ENCODE results near the gene LRRC51.

The LRRC51 gene

DNA sequence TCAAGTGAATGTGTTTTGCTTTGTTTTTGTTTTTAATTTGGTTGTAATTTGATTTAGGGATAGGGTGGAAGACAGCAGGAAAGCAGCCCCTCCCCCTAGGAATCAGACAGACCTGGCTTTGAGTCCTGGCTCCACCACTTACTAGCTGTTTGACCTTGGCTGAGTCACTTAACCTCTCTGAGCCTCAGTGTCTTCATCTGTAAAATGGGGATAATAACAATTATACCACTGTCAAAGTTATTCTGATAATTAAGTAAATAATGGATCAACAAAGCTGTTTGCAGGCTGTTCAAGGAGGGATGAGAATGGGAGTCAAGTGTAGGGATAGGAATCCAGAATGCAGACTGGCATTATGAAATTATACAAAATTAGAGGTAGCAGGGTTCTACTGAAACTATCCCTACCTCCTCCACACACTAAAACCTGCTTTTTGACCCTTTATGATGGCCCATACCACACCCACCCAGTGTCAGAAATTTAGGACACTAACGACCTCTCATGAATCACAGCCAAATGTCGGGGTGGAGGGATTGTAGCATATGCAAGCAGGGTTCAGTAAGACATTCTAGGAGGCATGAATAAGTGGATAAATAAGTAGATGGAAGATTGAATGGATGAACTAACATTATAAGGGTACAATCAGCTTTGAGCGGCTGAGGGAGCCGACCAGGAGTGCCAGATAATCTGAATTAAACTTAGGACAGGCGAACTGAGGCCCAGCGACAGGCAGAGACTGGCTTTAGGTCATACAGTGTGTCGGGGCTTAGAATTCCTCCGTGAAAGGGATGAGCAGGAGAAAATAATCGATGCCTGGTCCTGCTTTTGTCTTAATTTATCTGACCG lies 30.9 kb downstream of the LRRC51 start:
- Histone ChIP-seq H3K4me3 (peak overlapping the region; percentile 68), H3K27ac (peak overlapping the region; percentile 89 to 99)
- DNase-seq (ENCODE audit: low spot score) = no peak
- TF ChIP-seq, protein P1, sequence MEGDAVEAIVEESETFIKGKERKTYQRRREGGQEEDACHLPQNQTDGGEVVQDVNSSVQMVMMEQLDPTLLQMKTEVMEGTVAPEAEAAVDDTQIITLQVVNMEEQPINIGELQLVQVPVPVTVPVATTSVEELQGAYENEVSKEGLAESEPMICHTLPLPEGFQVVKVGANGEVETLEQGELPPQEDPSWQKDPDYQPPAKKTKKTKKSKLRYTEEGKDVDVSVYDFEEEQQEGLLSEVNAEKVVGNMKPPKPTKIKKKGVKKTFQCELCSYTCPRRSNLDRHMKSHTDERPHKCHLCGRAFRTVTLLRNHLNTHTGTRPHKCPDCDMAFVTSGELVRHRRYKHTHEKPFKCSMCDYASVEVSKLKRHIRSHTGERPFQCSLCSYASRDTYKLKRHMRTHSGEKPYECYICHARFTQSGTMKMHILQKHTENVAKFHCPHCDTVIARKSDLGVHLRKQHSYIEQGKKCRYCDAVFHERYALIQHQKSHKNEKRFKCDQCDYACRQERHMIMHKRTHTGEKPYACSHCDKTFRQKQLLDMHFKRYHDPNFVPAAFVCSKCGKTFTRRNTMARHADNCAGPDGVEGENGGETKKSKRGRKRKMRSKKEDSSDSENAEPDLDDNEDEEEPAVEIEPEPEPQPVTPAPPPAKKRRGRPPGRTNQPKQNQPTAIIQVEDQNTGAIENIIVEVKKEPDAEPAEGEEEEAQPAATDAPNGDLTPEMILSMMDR (IDR thresholded peaks at IDR 0.05) = no peak

DNA sequence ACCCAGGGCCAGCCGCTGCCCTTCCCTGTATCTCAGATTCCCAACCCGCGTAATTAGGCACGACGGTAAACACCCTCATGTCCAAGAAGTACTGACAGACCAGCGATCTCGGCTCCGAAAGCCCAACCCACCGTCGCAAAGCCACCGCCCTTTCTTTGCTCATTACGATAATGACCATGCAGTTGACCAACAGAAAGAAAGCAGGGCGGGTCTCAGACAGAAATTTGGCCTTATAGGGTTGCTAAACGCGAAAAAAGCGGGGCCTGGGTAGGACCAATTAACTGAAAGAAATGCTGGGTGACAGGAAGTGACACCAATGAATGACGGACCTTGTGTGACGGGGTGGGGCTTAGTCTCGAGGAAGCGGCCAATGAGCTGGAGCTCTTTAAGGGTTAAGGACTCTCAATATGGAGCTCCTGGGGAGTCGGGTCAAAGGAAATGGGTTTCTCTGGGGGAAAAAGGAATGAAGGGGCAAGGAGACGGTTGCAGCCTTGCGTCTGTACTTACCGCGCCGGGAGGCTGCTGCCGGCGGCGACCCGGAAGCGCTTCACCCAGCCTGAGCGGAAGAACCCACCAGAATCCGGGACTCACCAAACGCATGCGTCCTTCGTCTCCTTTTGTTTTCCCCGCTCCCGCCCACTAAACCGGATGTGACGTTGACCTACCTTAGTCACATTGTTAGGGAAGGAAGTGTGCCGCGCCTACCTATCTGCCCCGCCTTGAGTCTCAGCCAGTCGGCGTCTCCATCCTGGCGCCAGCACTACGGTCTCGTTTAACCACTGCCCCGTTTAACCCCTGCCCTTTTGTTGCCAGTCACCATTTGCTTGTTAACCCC lies 31.7 kb downstream of the LRRC51 start, which contains the start of gene ANAPC15:
Gene ANAPC15 (minus strand): TSS at position 553 of the 835 bp plus-strand sequence. CDS start 1,419 bp downstream, outside the sequence.
- peak; percentile 99 for DNase-seq (ENCODE audit: low spot score)
- TF ChIP-seq, protein P1 (IDR thresholded peaks at IDR 0.05) = no peak
- peak within 1 kb of the TSS; percentile 68 for H3K4me3 ChIP-seq
- H3K27ac ChIP-seq = peak within 1 kb of the TSS; percentile 89 to 99

DNA sequence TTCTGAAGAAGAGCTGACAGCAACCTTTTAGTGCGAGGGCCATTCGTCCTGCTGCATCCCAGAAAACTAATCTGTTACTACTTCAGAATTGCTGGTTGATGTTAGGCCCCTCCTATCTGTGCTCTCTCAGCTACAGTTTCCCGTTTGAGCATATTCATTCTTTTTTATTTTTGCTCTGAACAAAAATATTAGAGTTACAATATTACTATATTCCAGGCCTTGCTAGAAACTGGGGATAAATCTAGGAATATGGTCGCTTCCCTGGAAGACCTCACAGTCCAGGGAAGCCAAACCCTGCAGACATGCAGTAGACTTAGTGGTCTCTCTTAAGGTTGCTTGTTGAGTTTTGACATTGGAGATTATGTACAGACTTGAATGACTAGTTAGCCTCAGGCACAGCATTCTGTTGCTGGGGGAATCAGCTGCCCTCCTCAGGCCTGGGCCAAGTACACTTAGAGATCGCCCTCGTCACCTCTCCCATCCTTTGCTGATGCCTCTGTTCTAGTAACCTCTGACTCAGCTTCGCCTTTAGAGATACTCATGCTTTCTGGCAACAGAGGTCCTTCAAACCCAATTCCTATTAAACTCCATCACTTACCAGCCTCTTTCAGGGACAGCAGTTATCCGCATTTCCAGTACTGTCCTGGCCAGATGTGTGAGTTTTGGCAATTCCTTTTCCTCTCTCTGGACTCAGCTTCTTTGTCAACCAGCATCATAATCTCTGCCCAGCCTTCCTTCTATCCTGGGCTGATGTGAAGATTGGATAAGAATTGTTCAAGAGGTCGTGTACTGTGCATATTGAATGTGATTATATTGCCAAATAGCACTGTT lies 32.5 kb downstream of the LRRC51 start:
- TF ChIP-seq, protein P1 (IDR thresholded peaks at IDR 0.05) = no peak
- peak overlapping the region; percentile 89 to 99 for H3K27ac ChIP-seq
- DNase-seq (ENCODE audit: low spot score) = no peak
- H3K4me3 ChIP-seq = peak overlapping the region; percentile 68

DNA sequence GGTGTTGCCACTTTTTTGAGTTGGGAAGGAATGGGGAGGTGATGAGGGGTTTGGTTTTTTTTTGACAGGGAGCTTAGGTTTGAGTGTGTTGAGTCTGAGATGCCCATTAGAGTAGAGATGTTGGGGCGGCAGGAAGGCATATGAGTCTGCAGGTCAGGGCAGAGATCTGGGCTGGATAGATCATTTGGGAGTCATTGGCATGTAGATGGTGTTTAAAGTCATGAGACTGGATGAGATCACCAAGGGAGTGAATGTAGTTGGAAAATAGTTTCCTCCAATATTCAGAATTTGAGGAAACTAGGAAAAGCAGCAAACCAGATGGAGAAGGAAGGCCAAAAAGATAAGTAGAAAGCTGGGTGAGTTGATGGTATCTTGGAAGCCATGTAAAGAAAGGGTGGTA lies 33.9 kb downstream of the LRRC51 start:
- no peak overlapping the region for H3K4me3 ChIP-seq
- TF ChIP-seq, protein P1 (IDR thresholded peaks at IDR 0.05) = no peak
- DNase-seq (ENCODE audit: low spot score) = no peak
- H3K27ac ChIP-seq = no peak overlapping the region

DNA sequence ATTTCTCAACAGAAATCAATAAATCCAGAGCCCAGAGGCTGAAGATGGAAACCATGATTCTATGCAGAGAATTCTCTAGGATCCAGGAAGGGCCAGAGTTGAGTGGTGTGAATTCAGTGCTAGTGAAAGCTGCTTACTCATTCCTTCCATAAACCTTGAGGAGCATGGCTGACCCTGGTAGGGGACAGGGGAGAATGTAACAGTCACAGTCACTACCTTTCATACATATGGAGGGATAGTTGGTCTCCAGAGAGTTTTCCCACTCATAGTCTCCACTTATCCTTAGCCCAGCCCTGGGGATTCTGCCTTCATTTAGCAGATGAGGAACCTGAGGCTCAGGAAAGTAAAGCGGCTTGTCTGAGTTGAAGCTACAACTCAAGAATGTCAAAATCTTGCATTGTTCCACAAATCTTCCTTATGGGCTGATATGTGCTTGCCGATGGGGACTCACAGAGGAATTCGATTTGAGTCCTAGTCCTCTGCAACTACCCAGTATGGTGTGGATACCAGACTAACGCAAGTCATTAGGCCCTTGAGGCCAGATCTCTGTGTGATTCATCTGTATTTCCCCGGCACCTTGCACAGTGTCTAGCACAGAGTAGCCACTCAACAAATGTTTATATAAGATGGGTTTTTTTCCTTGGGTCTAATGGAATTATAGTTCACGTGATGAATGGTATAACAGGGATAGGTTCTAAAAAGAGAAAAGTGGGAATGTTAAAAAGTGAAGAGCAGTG lies 35.5 kb downstream of the LRRC51 start:
- no peak overlapping the region for H3K27ac ChIP-seq
- H3K4me3 ChIP-seq = no peak overlapping the region
- DNase-seq (ENCODE audit: low spot score) = no peak
- TF ChIP-seq, protein P1 (IDR thresholded peaks at IDR 0.05) = no peak

DNA sequence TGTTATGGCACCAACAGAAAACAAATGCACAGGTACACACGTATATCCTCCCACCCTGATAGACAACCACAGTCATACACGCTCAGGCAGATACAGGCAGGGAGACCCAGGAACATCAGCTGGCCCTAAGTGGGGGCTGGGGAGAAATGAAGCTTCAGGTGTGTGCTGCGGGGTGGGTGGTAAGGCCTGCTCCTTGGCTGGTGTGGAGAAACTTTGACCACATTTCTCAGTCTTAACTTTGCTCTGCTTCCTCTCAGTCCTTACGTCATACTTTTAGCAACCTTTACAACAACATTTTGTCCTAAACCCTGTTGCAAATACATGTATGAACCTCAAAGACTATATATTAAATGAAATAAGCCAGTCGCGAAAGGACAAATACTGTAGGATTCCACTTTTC lies 38.5 kb downstream of the LRRC51 start:
- Histone ChIP-seq H3K4me3 (no peak overlapping the region), H3K27ac (no peak overlapping the region)
- TF ChIP-seq, protein P1 (IDR thresholded peaks at IDR 0.05) = no peak
- no peak for DNase-seq (ENCODE audit: low spot score)

Data from coronary artery (tissue), 2 donors.